Neuronal stem cell (in vitro differentiated cells): ENCODE results near the gene SMIM44.

ENCODE experiments used
- DNase-seq: peaks from one replicate; pipeline ENCODE4 v3.0.0-alpha.2; 2013; ENCODE audit warnings: low spot score
- H2AFZ ChIP-seq: one replicate; pipeline ENCODE4 v1.6.1; 2013; ENCODE audit warnings: mild to moderate bottlenecking, low read length, inconsistent platforms
- H2AK5ac ChIP-seq: 2 replicates; pipeline ENCODE4 v1.6.1; 2013; ENCODE audit warnings: low read depth, mild to moderate bottlenecking, inconsistent platforms, low read length, moderate library complexity, mixed read lengths
- H2BK120ac ChIP-seq: 2 replicates; pipeline ENCODE4 v1.6.1; 2013; ENCODE audit warnings: low read depth, mild to moderate bottlenecking, inconsistent platforms, low read length, moderate library complexity, mixed read lengths
- H2BK12ac ChIP-seq: one replicate; pipeline ENCODE4 v1.6.1; 2013; ENCODE audit warnings: low read length, inconsistent platforms
- H2BK15ac ChIP-seq: 2 replicates; pipeline ENCODE4 v1.6.1; 2013; ENCODE audit warnings: mild to moderate bottlenecking, low read length, inconsistent platforms, mixed read lengths
- H2BK5ac ChIP-seq: one replicate; pipeline ENCODE4 v1.6.1; 2013; ENCODE audit warnings: inconsistent platforms, mild to moderate bottlenecking, low read length, moderate library complexity
- H3K14ac ChIP-seq: one replicate; pipeline ENCODE4 v1.6.1; 2013; ENCODE audit warnings: low read length, inconsistent platforms
- H3K18ac ChIP-seq: 2 replicates; pipeline ENCODE4 v1.6.1; 2013; ENCODE audit warnings: low read length, inconsistent platforms
- H3K23ac ChIP-seq: 2 replicates; pipeline ENCODE4 v1.6.1; 2013; ENCODE audit warnings: low read depth, mild to moderate bottlenecking, mixed read lengths, low read length, inconsistent platforms; ENCODE audit not compliant: poor library complexity
- H3K27ac ChIP-seq: replicated peaks from 3 replicates; pipeline ENCODE4 v1.5.1; 2013; ENCODE audit warnings: low read length, inconsistent platforms
- H3K27me3 ChIP-seq, 3 experiments: 2 replicates each; pipeline ENCODE4 v1.6.1; 2013; ENCODE audit warnings: low read length in 3 of 3, mild to moderate bottlenecking in 2 of 3, inconsistent platforms in 1 of 3, low read depth in 1 of 3, mixed read lengths in 1 of 3, moderate library complexity in 1 of 3; ENCODE audit not compliant: control insufficient read depth in 3 of 3, insufficient read depth in 3 of 3
- H3K36me3 ChIP-seq, 2 donors: replicated peaks in 1 of 2; 2 replicates each; pipeline ENCODE4 v1.6.1; 2013; ENCODE audit warnings: low read length in 2 of 2; ENCODE audit not compliant: control insufficient read depth in 2 of 2, insufficient read depth in 2 of 2
- H3K4ac ChIP-seq: 2 replicates; pipeline ENCODE4 v1.6.1; 2013; ENCODE audit warnings: inconsistent platforms, mild to moderate bottlenecking, low read length, moderate library complexity
- H3K4me1 ChIP-seq, 2 donors: 1 replicate in 1 of 2; 2 replicates in 1 of 2; pipeline ENCODE4 v1.6.1; 2013; ENCODE audit warnings: low read length in 2 of 2, low read depth in 1 of 2; ENCODE audit not compliant: control insufficient read depth in 2 of 2, insufficient read depth in 1 of 2
- H3K4me2 ChIP-seq: one replicate; pipeline ENCODE4 v1.6.1; 2013; ENCODE audit warnings: mild to moderate bottlenecking, low read length, inconsistent platforms; ENCODE audit not compliant: insufficient read depth, poor library complexity, severe bottlenecking
- H3K4me3 ChIP-seq, 2 donors: 2 replicates each; pipeline ENCODE4 v1.5.1; 2013; ENCODE audit warnings: low read length in 2 of 2, mild to moderate bottlenecking in 2 of 2, inconsistent platforms in 1 of 2, moderate library complexity in 1 of 2
- H3K79me1 ChIP-seq: one replicate; pipeline ENCODE4 v1.6.1; 2013; ENCODE audit warnings: low read depth, mild to moderate bottlenecking, inconsistent platforms, low read length, moderate library complexity
- H3K9ac ChIP-seq: one replicate; pipeline ENCODE4 v1.6.1; 2013; ENCODE audit warnings: mild to moderate bottlenecking, low read depth, low read length, inconsistent platforms; ENCODE audit not compliant: poor library complexity
- H3K9me3 ChIP-seq, 2 donors: replicated peaks in 1 of 2; 2 replicates each; pipeline versions ENCODE3 to v1.6.1; 2013; ENCODE audit warnings: low read length in 2 of 2, mild to moderate bottlenecking in 2 of 2, inconsistent platforms in 1 of 2, low read depth in 1 of 2, mixed read lengths in 1 of 2, moderate library complexity in 1 of 2; ENCODE audit not compliant: control insufficient read depth in 2 of 2, insufficient read depth in 1 of 2
- H4K8ac ChIP-seq: one replicate; pipeline ENCODE4 v1.6.1; 2013; ENCODE audit warnings: low read depth, mild to moderate bottlenecking, inconsistent platforms, low read length, moderate library complexity
- H4K91ac ChIP-seq: one replicate; pipeline ENCODE4 v1.6.1; 2013; ENCODE audit warnings: low read length, low read depth, mild to moderate bottlenecking, inconsistent platforms; ENCODE audit not compliant: poor library complexity
- WGBS, 2 donors: extraction: QIAGEN DNeasy Blood & Tissue Kit; methylation state at CpG; one replicate each; pipeline ENCODE4 v1.1.7; 2013; ENCODE audit warnings: missing lambda C conversion rate in 2 of 2, mixed read lengths in 1 of 2; ENCODE audit not compliant: insufficient read length in 2 of 2, insufficient replicate concordance in 1 of 2; ENCODE audit errors: extremely low coverage in 2 of 2; 5-methylcytosine and 5-hydroxymethylcytosine counted together

SMIM44 gene

GRCh38 chr19:3471954-3472655 lies 11.1 kb downstream of the SMIM44 start:
- H3K36me3 ChIP-seq = no peaks in the 10 kb centered on the region
- WGBS, 2 donors = no CpG with 5 or more reads among the region's 24 CpGs

GRCh38 chr19:3470500-3471128 lies 12.6 kb downstream of the SMIM44 start:
- peaks cover 0 to 19% (median 18%) of the 10 kb centered on the region in 3 experiments for H3K27me3 ChIP-seq
- DNase-seq = no peak
- H2BK120ac ChIP-seq = no peak overlapping the region
- H3K4ac ChIP-seq = no peak overlapping the region
- H3K9ac ChIP-seq = no peak overlapping the region
- no peak overlapping the region for H2BK5ac ChIP-seq
- no peak overlapping the region for H3K18ac ChIP-seq
- peaks cover 0 to 16% of the 10 kb centered on the region in 2 donors for H3K9me3 ChIP-seq
- H2AFZ ChIP-seq = no peak overlapping the region
- no peak overlapping the region for H3K4me3 ChIP-seq
- no peak overlapping the region for H2AK5ac ChIP-seq
- no peaks in the 10 kb centered on the region for H3K79me1 ChIP-seq
- H3K36me3 ChIP-seq = no peaks in the 10 kb centered on the region
- peak overlapping the region; percentile 55 for H3K23ac ChIP-seq
- peak overlapping the region; percentile 17 for H4K8ac ChIP-seq
- no peaks in the 10 kb centered on the region for H3K4me1 ChIP-seq
- no peak overlapping the region for H3K4me2 ChIP-seq
- H2BK12ac ChIP-seq = no peak overlapping the region
- H4K91ac ChIP-seq = peak overlapping the region; percentile 30
- no peak overlapping the region for H2BK15ac ChIP-seq
- WGBS, 2 donors = no CpG with 5 or more reads among the region's 11 CpGs
- H3K14ac ChIP-seq = peak overlapping the region; percentile 38
- no peak overlapping the region for H3K27ac ChIP-seq

More at GRCh38 chr19:3471954-3472655, 11.1 kb downstream of the SMIM44 start:
- Histone ChIP-seq H3K18ac (no peak overlapping the region), H3K27me3 (peaks cover 0 to 16% (median 7%) of the 10 kb centered on the region in 3 experiments), H2BK120ac (no peak overlapping the region), H3K9ac (no peak overlapping the region), H3K9me3 (peaks cover 0 to 11% of the 10 kb centered on the region in 2 donors), H3K4me3 (no peak overlapping the region), H3K79me1 (no peaks in the 10 kb centered on the region), H2AFZ (no peak overlapping the region), H3K23ac (peak overlapping the region; percentile 81), H3K4me2 (no peak overlapping the region), H3K4me1 (no peaks in the 10 kb centered on the region), H3K27ac (no peak overlapping the region), H3K4ac (no peak overlapping the region), H2BK15ac (peak overlapping the region; percentile 38), H2AK5ac (peak overlapping the region; percentile 83), H2BK5ac (no peak overlapping the region), H4K91ac (no peak overlapping the region), H2BK12ac (no peak overlapping the region), H4K8ac (no peak overlapping the region), H3K14ac (no peak overlapping the region)
- DNase-seq = no peak

DNA sequence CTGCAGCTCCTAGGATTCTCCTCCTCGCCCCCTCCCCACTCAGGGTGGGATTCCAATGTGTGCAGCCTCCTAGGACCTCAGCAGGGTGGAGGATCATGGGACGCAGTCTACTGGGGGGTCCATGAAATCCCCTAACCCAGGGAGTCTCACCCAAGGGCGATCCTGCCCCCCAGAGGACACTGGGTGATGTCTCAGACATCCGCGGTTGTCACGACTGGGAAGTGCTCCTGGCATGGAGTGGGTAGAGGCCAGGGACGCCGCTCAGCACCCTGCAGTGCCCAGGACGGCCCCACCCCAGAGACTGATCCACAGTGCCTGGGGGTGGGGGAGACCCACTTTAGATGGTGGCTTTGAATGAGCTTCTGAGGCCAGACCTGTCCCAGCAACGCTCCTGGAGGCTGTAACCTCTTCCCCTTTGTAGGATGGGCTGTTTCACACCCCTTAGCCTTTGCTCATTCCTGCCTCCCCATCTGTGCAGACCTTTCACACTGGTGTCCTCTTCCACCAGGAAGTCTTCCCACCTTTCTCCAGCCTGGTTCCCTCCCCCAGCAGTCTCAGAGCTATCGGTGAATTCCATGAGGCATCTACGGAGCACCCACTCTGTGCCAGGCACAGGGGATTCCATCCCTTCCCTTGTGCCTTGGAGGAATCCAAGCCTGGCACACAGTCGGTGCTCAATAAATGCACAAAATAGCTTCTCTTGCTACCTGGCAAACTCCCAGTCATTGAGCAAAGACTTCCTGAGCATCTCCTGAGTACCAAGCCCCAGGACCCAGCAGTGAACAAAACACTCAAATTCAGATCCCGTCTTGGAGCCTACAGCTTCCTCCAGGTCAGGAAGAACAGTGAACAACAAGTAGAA lies 13.4 kb downstream of the SMIM44 start:
- H3K23ac ChIP-seq = no peak overlapping the region
- no peak overlapping the region for H3K9ac ChIP-seq
- H2AFZ ChIP-seq = no peak overlapping the region
- peaks cover 2 to 21% (median 15%) of the 10 kb centered on the region in 3 experiments for H3K27me3 ChIP-seq
- peak overlapping the region; percentile 18 for H3K18ac ChIP-seq
- no peaks in the 10 kb centered on the region for H3K79me1 ChIP-seq
- no peak overlapping the region for H4K91ac ChIP-seq
- H3K14ac ChIP-seq = no peak overlapping the region
- H2BK5ac ChIP-seq = no peak overlapping the region
- peak overlapping the region; percentile 42 for H3K4ac ChIP-seq
- peaks cover 0 to 16% of the 10 kb centered on the region in 2 donors for H3K9me3 ChIP-seq
- H3K4me2 ChIP-seq = no peak overlapping the region
- no peak overlapping the region for H2BK15ac ChIP-seq
- no peaks in the 10 kb centered on the region for H3K4me1 ChIP-seq
- H2BK12ac ChIP-seq = no peak overlapping the region
- H2AK5ac ChIP-seq = peak overlapping the region; percentile 37
- H4K8ac ChIP-seq = no peak overlapping the region
- H3K4me3 ChIP-seq = no peak overlapping the region
- no peak overlapping the region for H3K27ac ChIP-seq
- DNase-seq = no peak
- WGBS, 2 donors = no CpG with 5 or more reads among the region's 14 CpGs
- no peak overlapping the region for H2BK120ac ChIP-seq
- no peaks in the 10 kb centered on the region for H3K36me3 ChIP-seq
